ENCODE data around the gene TDRD10.

DNA sequence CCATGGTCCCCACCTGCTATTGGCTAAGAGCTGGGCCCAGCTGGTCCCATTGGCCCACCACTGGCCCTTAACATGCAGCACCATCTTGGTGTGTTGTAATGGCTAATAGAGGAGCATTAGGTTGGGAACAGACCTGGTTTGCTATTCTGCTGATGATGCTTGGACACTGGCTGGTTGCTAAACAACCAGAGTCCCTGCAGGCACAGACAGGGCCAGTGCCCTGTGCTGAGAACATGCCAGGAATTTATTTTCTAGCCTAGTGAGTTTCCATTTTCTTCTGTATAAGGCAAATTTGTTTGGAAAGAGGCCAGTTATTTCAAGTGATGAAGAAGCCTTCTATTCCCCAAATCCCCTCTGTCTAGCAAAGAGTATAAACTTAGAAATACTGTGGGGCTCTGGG, 42.9 kb upstream of the TDRD10 start:
- TF ChIP-seq MAZ (IDR thresholded peaks at IDR 0.05; ENCODE audit: borderline replicate concordance, low read depth, low read length) (no peak), RFX5 (IDR thresholded peaks at IDR 0.05; ENCODE audit: low read depth, low read length) (no peak), CEBPB (IDR thresholded peaks at IDR 0.05; ENCODE audit: low read depth, low read length) (no peak), MXI1 (IDR thresholded peaks at IDR 0.05; ENCODE audit: borderline replicate concordance, low read depth, low read length) (no peak), POLR2A (IDR thresholded peaks at IDR 0.05; ENCODE audit: low read depth, low read length) (no peak), CHD1 (IDR thresholded peaks at IDR 0.05; ENCODE audit: low read depth, low read length) (no peak), BHLHE40 (IDR thresholded peaks at IDR 0.05; ENCODE audit: low read depth, low read length) (no peak), SMC3 (IDR thresholded peaks at IDR 0.05; ENCODE audit: low read depth, low read length) (no peak)
- TF ChIP-seq, protein P1, sequence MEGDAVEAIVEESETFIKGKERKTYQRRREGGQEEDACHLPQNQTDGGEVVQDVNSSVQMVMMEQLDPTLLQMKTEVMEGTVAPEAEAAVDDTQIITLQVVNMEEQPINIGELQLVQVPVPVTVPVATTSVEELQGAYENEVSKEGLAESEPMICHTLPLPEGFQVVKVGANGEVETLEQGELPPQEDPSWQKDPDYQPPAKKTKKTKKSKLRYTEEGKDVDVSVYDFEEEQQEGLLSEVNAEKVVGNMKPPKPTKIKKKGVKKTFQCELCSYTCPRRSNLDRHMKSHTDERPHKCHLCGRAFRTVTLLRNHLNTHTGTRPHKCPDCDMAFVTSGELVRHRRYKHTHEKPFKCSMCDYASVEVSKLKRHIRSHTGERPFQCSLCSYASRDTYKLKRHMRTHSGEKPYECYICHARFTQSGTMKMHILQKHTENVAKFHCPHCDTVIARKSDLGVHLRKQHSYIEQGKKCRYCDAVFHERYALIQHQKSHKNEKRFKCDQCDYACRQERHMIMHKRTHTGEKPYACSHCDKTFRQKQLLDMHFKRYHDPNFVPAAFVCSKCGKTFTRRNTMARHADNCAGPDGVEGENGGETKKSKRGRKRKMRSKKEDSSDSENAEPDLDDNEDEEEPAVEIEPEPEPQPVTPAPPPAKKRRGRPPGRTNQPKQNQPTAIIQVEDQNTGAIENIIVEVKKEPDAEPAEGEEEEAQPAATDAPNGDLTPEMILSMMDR (conservative IDR thresholded peaks at IDR 0.05; ENCODE audit: low read depth, low read length): no peak
- TF ChIP-seq, protein P2, sequence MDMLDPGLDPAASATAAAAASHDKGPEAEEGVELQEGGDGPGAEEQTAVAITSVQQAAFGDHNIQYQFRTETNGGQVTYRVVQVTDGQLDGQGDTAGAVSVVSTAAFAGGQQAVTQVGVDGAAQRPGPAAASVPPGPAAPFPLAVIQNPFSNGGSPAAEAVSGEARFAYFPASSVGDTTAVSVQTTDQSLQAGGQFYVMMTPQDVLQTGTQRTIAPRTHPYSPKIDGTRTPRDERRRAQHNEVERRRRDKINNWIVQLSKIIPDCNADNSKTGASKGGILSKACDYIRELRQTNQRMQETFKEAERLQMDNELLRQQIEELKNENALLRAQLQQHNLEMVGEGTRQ (IDR thresholded peaks at IDR 0.05; ENCODE audit: low read depth, low read length): no peak

Measured in IMR-90 (cell line).